NCI-H446 (cell line): ENCODE results near the gene NBL1.

ENCODE experiments used
- DNase-seq, 2 experiments: peaks; one replicate each; lab custom pipeline; 2025; lab: John Stamatoyannopoulos, UW

Gene NBL1

GRCh38 chr1:19670787-19671186 is 26.7 kb downstream of the NBL1 start:
- DNase-seq, result no peak

GRCh38 chr1:19672237-19672636 is 28.1 kb downstream of the NBL1 start:
- no peak for DNase-seq

GRCh38 chr1:19675797-19676196 is 31.7 kb downstream of the NBL1 start:
- DNase-seq, result no peak

GRCh38 chr1:19676438-19676922 is 32.4 kb downstream of the NBL1 start:
- DNase-seq, result no peak

- DNase-seq, result no peak
Measured at GRCh38 chr1:19678493-19678892, 34.4 kb downstream of the NBL1 start.

GRCh38 chr1:19678931-19679453 is 34.9 kb downstream of the NBL1 start:
- DNase-seq, result no peak

- DNase-seq, result no peak
Measured at GRCh38 chr1:19679691-19680090, 35.6 kb downstream of the NBL1 start.

GRCh38 chr1:19680644-19681043 is 36.5 kb downstream of the NBL1 start:
- no peak for DNase-seq

- DNase-seq, result no peak
Measured at GRCh38 chr1:19682257-19682656, 38.1 kb downstream of the NBL1 start.

GRCh38 chr1:19682901-19683300 is 38.8 kb downstream of the NBL1 start:
- DNase-seq, result no peak

GRCh38 chr1:19683351-19683750 is 39.2 kb downstream of the NBL1 start:
- no peak for DNase-seq

- no peak for DNase-seq
Measured at GRCh38 chr1:19684677-19685076, 40.6 kb downstream of the NBL1 start.

- no peak for DNase-seq
Measured at GRCh38 chr1:19685994-19686393, 41.9 kb downstream of the NBL1 start.

GRCh38 chr1:19687414-19687813 is 43.3 kb downstream of the NBL1 start:
- DNase-seq, result no peak

GRCh38 chr1:19688041-19688842 is 44.1 kb downstream of the NBL1 start:
- no peak for DNase-seq

GRCh38 chr1:19689085-19689757 is 45.1 kb downstream of the NBL1 start:
- no peak for DNase-seq

GRCh38 chr1:19689856-19690255 is 45.7 kb downstream of the NBL1 start:
- no peak for DNase-seq

GRCh38 chr1:19690342-19690741 is 46.2 kb downstream of the NBL1 start:
- DNase-seq, result no peak

GRCh38 chr1:19694298-19694697 is 50.2 kb downstream of the NBL1 start:
- no peak for DNase-seq

- DNase-seq, result no peak
Measured at GRCh38 chr1:19695772-19696171, 51.7 kb downstream of the NBL1 start.

- no peak for DNase-seq
Measured at GRCh38 chr1:19696820-19697219, 52.7 kb downstream of the NBL1 start.

GRCh38 chr1:19698181-19698580 is 54.1 kb downstream of the NBL1 start:
- no peak for DNase-seq

GRCh38 chr1:19700079-19700777 is 56.1 kb downstream of the NBL1 start:
- DNase-seq, result no peak
